HL-60 (cell line): Measurements from ENCODE around the gene TMEM163.

ENCODE experiments used
- DNase-seq, 2 experiments: peaks; one replicate each; pipeline ENCODE4 v3.0.0-alpha.2; 2010 to 2020; ENCODE audit warnings: low read depth in 1 of 2, low spot score in 1 of 2
- H3K27ac ChIP-seq: fragments of 250-450 bp; sonication (Bioruptor Pico); replicated peaks from 2 replicates; pipeline ENCODE4 v1.5.1; 2020; ENCODE audit warnings: mild to moderate bottlenecking, moderate library complexity
- H3K27me3 ChIP-seq: fragments of 250-450 bp; sonication (Bioruptor Pico); 2 replicates; pipeline ENCODE4 v1.5.1; 2021; ENCODE audit warnings: mild to moderate bottlenecking, moderate library complexity; ENCODE audit not compliant: insufficient read depth, poor library complexity, severe bottlenecking
- H3K4me3 ChIP-seq: replicated peaks from 2 replicates; pipeline ENCODE4 v1.5.1; 2011; ENCODE audit warnings: mild to moderate bottlenecking, control low read depth, low read length; ENCODE audit not compliant: insufficient read depth
- CTCF ChIP-seq: IDR thresholded peaks from one replicate; pipeline ENCODE4 v1.5.1; 2011; ENCODE audit warnings: low read length, control low read depth, inconsistent platforms; ENCODE audit not compliant: insufficient read depth
- GABPA ChIP-seq: IDR thresholded peaks from 2 replicates; pipeline ENCODE4 v1.6.1; 2012; ENCODE audit warnings: low read depth
- POLR2AphosphoS5 ChIP-seq: IDR thresholded peaks from 2 replicates; pipeline ENCODE4 v1.6.1; 2012; ENCODE audit warnings: low read depth
- REST ChIP-seq: IDR thresholded peaks from 2 replicates; pipeline ENCODE4 v1.6.1; 2012; ENCODE audit warnings: low read depth; ENCODE audit not compliant: insufficient replicate concordance
- SPI1 ChIP-seq: IDR thresholded peaks from 2 replicates; pipeline ENCODE4 v1.6.1; 2012; ENCODE audit warnings: low read depth, mild to moderate bottlenecking, borderline replicate concordance

TMEM163 gene

GRCh38 chr2:134706587-134707329, 12.0 kb downstream of the TMEM163 start:
- Histone ChIP-seq H3K4me3 (no peak overlapping the region), H3K27me3 (peaks cover 34% of the 10 kb centered on the region), H3K27ac (no peak overlapping the region)
- no peak for TF ChIP-seq POLR2AphosphoS5
- TF ChIP-seq SPI1, result no peak
- no peak for TF ChIP-seq CTCF
- TF ChIP-seq GABPA, result no peak
- no peak for TF ChIP-seq REST
- no peak for DNase-seq

GRCh38 chr2:134705861-134706586, 12.8 kb downstream of the TMEM163 start:
- Histone ChIP-seq H3K27me3 (peaks cover 29% of the 10 kb centered on the region), H3K27ac (no peak overlapping the region), H3K4me3 (no peak overlapping the region)
- DNase-seq, result no peak
- TF ChIP-seq SPI1 (no peak), GABPA (no peak), REST (no peak), CTCF (no peak), POLR2AphosphoS5 (no peak)

- peaks cover 25% of the 10 kb centered on the region for H3K27me3 ChIP-seq
- H3K27ac ChIP-seq, result no peak overlapping the region
- TF ChIP-seq GABPA, result no peak
- no peak overlapping the region for H3K4me3 ChIP-seq
- no peak for DNase-seq
These were observed 14.6 kb downstream of the TMEM163 start for GRCh38 chr2:134704173-134704572.

- no peak for DNase-seq
- no peak overlapping the region for H3K4me3 ChIP-seq
- H3K27me3 ChIP-seq, result peaks cover 18% of the 10 kb centered on the region
- no peak for TF ChIP-seq SPI1
- no peak for TF ChIP-seq REST
- no peak for TF ChIP-seq GABPA
- TF ChIP-seq POLR2AphosphoS5, result no peak
- TF ChIP-seq CTCF, result no peak
- no peak overlapping the region for H3K27ac ChIP-seq
These were observed 15.4 kb downstream of the TMEM163 start for GRCh38 chr2:134703426-134703825.
